Activated CD4-positive, CD25-positive, alpha-beta regulatory T cell (primary cell): ENCODE measurements around the gene CLEC1B.
"Not testable (repeated sequence)": the region's sequence is repeated elsewhere in the genome, so short reads cannot be mapped to it uniquely, and the experiment has no call there.

Source experiments
- DNase-seq, 4 experiments: peaks; one replicate each; lab custom pipeline; 2025; lab: John Stamatoyannopoulos, UW

Gene CLEC1B

DNA sequence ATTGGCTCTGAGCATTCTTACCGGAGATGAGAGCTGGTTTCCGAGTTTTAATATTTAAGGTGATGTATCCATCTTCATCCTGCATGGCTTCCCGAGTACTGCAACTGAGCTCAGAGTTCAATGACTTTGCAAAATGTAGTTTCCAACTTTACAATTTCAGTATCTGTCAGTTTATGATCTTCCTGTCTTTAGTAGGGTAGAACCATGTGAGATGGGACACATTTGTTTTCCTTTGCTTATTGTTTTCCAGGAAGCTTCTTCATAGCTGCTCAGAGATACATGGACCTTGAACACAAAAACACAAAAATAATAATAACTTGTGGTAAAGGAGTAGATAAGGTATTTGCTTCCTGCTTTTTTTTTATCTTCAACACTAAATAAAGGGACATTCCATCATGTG is at the start of gene CLEC1B:
CLEC1B (minus strand) TSS at position 106 of the 400 bp plus-strand sequence; CDS start at position 85, 21 bp downstream.
- no peak for DNase-seq

DNA sequence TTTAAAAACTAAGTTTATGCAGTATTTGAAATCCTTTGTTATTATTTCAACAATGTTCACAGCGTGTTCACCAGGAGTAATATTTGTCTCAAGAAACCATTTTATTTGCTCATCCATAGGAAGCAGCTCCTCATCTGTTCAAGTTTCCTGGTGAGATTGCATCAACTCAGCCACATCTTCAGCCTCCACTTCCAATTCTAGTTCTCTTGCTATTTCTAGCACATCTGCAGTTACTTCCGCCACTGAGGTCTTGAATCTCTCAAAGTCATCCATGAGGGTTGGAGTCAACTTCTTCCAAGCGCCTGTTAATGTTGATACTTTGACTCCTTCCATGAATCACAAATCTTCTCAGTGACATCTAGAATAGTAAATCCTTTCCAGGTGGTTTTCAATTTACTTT is 49.6 kb upstream of the CLEC1B start:
- DNase-seq = no peak

DNA sequence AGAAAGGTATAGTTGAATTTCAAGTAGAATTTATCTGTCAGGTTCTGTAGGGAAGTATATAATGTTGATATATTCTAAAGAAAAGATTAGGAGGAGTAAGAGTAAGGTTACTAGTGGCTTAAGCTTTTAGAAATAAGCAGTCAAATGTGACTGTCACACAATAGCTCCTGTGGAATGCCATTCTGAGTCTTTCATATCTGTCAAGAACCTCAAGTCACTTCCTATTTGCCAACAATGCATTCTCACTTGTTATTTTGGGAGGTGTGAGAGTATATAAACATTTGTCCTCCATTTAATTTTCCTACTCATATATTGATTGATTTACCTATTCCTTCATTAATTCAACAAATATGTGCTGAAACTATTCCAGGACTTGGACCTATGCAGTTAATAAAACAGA is 43.2 kb upstream of the CLEC1B start:
- DNase-seq = no peak

DNA sequence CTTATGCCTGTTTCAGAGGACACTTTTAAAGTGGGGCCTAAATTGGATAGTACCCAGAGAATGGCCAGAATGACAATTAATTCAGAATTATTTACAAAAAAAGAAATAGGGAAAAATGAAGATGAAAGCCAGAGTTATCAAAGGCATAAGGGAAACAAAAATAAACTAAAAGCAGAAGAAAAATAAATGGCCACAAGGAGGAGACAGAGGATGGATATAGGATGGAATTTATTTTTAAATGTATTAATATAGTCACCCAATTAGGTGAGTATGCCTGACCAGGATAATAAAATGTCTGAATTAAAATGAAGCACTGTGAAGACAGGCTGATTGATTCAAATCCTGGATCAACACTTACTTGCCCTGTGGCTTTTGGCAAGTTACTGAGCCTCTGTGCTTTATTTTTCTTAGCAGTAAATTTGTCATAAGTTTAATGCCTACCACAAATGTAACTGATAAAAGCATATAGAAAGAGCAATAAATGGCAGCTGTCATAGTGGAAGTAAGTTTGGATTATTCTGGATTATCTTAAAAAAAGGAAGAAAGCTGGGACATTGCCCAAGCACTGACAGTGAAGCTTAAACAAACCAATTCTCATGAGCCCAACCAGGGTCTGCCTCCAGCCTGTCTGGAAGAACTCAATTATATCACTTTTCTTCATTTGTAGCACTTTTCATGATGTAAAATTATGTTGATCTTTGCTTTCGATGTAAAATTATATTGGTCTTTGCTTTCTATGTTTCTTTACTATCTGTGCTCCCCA is 35.0 kb upstream of the CLEC1B start:
- no peak for DNase-seq

DNA sequence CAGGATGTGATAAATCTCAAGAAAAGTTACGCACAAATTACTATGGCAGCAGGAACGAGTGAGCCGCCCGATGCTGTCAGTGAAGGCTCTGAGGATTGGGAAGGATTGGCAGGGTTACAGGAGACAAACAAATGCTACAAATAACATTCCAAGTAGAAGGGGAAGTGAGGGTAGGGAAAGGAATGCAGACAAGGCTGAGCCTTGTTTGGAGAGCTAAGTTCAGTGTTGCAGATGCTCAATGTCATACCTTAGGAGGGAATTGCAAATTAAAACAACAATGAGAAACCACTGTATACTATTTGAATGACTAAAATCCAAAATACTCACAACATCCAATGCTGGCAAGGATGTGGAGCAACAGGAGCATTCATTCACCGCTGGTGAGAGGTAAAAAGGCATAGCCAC is 32.9 kb upstream of the CLEC1B start:
- DNase-seq = no peak

DNA sequence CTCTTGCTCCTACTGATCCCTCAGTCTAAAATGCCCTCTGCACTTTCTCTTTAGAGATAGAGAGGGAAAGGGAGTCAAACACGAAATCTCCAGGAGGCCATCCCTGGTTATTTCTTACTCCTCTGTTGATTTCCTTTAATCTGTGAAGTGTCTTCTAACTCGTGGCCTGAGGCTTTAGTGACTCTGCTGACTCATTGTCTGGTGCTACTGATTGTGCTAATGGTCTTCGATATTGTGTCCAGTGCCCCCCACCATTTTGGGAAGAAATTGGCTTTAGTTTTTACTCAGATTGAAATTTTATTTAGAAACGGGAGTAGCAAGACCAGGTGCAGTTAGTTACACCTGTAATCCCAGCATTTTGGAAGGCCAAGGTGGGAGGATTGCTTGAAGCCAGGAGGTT is 32.4 kb upstream of the CLEC1B start:
- DNase-seq = no peak

DNA sequence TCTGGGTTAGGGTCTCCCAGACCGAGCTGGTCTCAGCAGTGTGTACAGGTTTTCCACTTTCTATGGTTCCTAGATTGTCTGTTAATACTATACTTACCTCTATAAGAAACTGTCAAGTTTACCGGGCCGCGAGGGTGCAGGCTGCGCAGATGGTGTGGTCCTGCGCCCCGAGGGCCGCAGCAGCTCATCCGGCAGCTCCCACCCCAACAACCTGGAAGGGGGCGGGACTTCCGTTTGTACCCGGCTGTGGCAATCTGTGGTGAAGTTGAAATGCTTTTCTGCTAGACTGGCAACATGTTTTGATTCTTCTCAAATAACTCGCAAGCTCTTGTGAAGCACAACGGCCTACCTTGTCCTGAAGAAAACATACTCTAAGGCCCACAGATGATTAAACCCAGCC is 31.5 kb upstream of the CLEC1B start, which contains the start of gene CLEC9A:
CLEC9A (plus strand) TSS at position 237 of the 400 bp plus-strand sequence. CDS start 22,006 bp downstream, outside the sequence.
- DNase-seq = no peak

DNA sequence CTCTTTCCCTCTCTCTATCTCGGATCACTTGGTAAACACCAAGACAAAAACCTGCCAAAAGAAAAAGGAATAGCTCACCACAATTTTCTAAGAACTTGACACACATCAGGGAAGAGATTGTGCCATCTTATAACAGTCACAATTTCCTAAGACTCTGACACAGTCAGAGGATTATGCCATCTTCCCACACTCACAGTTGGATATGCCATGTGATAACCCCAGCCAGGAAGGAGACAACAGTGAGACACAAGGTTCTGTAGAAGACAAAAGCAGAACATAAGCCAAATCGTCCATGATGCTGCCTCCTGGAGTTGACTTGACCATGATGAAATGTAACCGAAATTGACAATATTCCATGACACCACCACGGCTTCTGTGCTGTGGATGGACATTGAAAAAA is 28.8 kb upstream of the CLEC1B start:
- no peak for DNase-seq

DNA sequence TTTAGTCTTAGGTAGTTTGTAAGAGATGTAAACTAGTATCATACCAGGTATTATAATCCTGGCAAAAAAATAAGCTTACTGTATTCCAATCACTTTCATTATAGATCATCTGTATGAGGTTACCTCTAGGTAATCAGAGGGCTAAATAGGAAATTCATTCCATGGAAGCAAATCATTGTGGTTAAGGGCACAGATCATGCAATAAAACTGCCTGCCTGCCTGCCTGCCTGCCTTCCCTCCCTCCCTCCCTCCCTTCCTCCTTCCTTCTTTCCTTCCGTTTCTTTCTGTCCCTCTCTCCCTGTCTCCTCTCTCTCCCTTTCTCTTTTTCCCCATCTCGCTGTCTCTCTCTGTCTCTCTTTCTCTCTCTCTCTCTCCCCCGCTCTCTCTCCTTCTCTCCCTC is 28.4 kb upstream of the CLEC1B start:
- no peak for DNase-seq

DNA sequence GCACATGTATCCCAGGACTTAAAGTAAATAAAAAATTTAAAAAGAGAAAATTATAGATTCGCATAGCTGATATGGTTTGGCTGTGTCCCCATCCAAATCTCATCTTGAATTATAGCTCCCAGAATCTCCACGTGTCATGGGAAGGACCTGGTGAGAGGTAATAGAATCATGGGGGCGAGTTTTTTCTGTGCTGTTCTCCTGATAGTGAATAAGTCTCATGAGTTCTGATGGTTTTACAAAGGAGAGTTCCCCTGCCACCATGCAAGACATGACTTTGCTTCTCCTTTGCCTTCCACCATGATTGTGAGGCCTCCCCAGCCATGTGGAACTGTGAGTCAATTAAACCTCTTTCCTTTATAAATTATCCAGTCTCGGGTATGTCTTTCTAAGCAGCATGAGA is 27.7 kb upstream of the CLEC1B start:
- DNase-seq = not testable (repeated sequence)

DNA sequence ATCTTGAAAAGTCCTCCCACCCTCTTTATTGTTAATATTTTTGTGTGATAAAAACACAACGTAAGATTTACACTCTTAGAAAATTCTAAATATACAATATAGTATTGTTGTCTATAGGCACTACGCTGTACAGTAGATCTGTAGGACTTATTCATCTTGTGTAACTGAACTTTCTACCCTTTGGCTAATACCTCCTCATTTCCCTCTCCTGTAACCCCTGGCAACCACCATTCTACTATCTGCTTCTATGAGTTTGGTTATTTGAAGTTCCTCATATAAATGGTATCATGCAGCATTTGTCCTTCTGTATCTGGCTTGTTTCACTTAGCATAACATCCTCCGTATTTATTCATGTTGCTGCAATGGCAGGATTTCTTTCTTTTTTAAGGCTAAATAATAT is 26.3 kb upstream of the CLEC1B start:
- DNase-seq = no peak

DNA sequence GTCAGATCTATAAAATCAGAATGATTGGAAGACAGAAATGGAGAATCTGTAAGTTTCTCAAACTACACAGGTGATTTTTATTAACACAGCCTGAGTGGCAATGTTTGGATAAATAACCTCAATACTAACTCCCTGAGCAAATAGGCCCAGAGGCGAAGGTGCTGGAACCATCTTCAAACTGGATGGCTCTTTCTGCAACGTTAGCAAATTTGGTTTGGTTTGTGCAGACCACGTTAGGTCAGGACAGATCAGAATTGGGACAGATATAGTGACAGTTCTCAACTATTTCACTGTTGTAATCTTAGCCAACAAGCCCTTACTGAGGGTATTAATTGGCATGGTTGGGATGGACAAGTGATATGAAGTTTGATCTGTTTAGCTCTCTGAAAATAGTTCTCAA is 22.4 kb upstream of the CLEC1B start:
- DNase-seq = no peak

DNA sequence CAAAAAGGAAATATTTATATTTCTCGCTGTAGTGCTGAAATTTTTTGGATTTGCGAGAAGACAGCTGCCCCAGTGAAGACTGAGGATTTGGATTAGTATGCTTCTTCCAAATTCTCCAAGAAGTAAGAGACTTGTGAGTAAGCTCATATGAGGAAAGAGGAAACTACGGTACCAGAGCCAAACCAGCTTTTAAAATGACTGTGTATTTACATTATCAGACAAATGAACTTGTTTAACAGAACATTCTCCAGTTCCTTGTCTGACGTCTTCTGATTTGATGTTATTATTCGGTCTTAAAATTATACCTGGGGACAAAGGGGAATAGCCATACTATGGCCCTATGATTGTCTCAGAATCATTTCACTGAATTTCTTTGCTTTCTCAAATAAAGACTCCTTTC is 19.5 kb upstream of the CLEC1B start:
- DNase-seq = no peak

DNA sequence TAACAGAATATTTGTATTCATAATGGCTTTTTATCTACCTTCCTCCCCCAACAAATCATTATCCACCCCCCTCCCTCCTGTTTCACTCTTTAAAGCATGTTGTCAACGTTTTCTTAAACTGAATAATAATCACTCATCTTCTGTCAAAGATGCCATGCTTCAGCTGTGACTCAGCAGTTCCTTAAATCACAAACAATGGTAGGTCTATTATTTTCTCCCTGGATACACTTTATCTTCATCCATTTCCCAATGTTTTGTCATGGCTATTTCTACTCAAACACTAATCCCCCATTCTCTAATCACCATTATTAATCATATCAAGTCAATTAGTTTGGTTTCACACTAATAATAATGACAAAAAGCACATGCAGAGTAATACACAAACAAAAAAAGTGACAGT is 18.0 kb upstream of the CLEC1B start:
- DNase-seq = no peak

DNA sequence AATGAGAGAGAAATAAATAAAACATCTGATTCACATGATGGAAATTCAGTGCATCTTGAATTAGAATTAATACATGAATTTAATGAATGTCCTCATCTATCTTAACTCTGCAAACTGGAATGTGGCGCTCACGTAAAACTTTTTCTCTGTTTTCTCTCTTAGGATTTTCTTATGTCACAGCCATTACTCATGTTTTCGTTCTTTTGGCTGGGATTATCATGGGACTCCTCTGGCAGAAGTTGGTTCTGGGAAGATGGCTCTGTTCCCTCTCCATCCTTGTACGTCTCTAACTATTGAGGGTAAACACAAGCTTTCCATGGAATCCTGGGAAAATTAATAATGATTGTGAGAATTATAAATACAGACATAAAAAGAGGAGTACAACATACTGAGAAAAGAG is 16.5 kb upstream of the CLEC1B start:
- no peak for DNase-seq

DNA sequence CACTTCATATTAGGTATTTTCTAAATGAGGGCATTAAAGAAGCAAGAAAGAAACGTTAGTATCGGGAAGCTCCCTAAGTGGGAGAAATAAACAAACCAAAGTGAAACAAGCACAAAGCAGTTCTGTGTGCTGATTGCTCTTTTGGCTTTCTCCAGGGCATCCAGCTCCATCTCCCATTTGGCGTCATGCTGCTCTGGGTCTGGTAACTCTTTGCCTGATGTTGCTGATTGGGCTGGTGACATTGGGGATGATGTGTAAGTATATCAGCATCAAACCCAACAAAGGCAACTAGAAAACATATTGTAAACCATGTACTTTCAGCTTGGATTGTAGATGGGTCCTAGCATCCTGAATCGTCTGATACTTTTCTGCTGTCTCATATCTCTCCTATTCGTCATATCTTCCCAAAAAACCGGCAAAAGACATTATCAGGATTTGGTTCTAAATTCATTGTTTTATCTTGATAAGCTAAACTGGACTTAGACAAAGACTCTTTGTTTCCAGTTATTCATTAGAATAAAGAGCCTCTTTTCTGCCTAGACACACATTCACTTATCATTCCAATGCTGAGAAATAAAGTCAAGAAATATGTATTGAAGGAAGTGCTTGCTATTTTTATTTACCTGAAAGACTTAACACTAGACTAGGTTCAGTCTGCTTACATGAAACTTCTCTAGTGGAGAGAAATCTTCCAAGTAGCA is 13.9 kb upstream of the CLEC1B start:
- DNase-seq = no peak

DNA sequence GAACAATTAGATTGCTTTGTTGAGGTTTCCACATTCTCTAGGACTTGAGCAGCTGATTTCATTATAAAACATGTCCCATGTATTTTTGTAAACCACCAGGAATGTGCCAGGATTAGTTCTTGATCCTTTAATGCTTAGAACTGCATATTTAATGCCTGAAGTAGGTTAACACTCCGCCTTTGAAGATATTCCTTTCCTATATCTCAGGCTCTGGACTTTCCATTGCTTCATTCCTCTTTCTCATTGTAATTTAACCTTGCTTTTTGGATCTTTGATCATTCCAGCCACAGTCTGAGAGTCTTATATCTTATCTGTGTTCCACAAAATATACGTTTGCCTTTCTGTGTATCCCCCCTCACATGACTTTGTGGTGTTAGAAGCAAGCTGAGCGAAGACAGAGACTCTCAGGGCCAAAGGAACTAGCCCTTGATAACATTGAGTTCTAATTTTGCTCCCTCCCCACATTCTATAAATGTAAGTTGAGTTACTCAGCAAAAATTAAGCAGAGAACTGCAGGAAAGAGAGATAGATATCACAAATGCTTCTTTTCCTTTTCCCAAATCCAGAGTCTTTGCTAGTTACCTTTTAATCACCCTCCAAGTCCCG is 2.4 kb upstream of the CLEC1B start:
- no peak for DNase-seq

DNA sequence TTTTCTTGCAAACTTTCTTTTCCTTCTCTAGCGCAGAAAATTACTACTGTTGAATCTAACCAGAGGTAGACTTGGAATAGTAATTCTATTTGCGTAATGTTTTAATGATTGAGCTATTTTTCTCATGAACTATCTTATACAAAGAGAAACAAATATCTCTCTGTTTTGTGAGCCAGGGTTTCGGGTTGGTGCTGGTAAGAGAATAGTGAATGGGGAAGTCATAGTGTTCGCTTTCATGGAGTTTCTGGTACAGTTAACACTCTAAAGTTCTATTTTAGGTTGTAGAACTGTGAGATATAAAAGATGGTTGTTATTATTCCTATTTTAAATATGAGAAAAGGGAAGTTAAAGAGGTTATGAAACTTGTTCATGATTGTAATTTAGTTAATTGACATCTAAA is 6.6 kb downstream of the CLEC1B start:
- no peak for DNase-seq

DNA sequence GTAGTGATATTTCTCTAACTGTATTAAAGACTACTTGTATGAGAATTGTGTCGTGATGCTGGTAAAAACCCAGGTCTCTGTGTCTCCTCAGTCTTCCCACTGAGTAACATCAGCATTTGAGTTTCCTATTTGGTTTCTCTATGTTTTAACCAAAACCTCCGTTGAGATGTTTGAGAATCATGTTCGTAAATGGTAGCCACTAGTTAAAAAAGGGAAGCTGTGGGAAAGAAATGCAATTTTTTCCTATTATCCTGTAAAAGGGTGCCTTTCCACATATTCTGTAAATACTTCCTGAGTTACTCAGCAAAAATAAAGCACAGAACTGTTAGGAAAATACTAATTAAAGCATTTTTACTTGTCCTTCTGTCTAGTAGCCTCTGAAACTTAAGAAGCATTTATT is 7.0 kb downstream of the CLEC1B start:
- no peak for DNase-seq

DNA sequence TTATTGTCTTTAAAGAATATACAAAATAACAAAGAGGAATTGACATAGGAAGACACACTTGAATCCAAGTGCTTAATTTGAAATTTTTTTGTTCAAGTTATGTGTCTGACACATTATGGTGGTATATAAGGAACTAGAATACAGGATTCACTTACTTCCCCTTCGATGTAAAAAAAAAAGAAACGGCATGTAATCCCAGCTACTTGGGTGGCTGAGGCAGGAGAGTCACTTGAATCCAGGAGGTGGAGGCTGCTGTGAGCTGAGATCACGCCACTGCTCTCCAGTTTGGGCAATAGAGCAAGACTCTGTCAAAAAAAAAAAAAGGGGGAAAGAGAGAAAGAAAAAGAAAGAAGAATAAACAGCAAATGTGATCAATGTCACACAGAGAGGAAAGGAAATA is 18.8 kb downstream of the CLEC1B start:
- DNase-seq = no peak

DNA sequence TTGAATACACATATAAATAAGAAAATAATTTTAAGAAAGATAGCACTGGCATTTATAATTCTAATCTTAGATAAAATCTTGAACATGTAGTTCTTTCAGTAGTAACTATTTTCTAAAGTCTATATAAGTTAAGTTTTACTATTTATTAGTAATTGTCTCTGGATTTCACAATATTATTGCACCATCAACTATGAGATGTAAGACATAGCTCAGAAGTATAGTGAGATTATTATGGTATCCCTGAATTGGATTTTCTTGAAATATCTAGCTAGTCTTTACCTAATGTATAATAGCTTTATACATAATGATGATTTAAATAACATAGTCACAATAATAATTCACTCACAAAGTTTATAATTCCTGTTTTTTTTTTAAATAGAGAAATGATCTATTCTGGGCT is 21.0 kb downstream of the CLEC1B start:
- no peak for DNase-seq

DNA sequence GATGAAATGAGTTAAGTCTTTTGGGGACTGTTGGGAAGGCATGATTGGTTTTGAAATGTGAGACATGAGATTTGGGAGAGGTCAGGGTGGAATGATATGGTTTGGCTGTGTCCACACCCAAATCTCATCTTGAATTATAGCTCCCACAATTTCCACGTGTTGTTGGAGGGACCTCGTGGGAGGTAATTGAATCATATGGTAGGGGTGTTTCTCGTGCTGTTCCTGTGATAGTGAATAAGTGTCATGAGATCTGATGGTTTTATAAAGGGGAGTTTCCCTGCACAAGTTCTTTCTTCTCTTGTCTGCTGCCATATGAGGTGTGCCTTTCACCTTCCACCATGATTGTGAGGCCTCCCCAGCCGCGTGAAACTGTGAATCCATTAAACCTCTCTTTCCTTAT is 22.3 kb downstream of the CLEC1B start:
- DNase-seq = not testable (repeated sequence)

DNA sequence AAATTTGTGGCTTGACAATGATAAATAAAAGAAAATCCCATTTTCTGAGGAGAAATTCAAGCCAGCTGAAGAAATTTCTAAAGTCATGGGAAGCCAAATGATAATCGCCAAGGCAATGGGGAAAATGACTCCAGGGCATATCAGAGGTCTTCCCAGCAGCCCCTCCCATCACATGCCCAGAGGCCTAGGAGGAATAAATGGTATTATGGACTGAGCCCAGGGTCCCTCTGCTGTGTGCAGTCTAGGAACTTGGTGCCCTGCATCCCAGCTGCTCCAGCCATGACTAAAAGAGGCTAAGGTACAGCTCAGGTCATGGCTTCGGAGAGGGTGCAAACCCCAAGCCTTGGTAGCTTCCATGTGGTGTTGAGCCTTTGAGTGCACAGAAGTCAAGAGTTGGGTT is 23.3 kb downstream of the CLEC1B start:
- DNase-seq = no peak
